Measurements from ENCODE around the gene PXDN.
A peak's percentile ranks its signal among the peaks of the same experiment; 100 is the strongest.

The PXDN gene

DNA sequence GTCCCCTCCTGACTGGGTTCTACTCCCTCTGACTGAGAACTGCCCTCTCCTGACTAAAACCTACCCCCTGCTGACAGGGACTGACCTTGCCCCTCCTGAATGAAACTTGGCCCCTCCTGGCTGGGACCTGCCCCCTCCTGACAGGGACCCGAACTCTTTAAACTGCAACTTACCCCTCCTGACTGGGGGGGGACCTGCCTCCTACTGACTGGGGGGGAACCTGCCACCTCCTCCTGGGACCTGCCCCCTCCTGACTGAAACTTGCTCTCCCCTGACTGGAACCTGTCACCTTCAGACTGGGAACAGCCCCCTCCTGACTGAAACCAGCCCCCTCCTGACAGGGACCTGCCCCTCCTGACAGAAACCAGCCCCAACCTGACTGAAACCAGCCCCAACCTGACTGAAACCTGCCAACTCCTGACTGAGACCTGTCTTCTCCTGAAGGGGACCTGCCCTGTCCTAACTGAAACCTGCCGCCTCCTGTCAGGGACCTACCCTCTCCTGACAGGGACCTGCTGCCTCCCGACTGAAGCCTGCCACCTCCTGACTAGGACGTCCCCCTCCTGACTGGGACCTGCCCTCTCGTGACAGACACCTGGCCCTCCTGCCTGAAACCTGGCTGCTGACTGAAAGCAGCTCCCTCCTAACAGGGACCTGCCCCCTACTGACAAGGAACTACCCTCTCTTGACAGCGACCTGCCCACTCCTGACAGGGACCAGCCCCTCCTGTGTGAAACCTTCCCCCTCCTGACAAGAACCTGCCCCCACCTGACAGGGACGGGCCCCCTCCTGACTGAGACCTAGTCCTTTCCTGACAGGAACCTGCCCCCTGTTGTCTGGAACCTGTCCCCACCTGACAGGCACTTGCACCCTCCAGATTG is 87.1 kb downstream of the PXDN start:
- no peak overlapping the region for H3K4me3 ChIP-seq (ENCODE audit: low read depth, low read length)
- no peak for DNase-seq (ENCODE audit: low read depth, low spot score)
- in situ Hi-C loops (cut with HindIII; ENCODE audit: low sequenced_read_pairs) = no loop called here
- TF ChIP-seq CTCF (IDR thresholded peaks at IDR 0.05; ENCODE audit: low read depth, low read length) = no peak

DNA sequence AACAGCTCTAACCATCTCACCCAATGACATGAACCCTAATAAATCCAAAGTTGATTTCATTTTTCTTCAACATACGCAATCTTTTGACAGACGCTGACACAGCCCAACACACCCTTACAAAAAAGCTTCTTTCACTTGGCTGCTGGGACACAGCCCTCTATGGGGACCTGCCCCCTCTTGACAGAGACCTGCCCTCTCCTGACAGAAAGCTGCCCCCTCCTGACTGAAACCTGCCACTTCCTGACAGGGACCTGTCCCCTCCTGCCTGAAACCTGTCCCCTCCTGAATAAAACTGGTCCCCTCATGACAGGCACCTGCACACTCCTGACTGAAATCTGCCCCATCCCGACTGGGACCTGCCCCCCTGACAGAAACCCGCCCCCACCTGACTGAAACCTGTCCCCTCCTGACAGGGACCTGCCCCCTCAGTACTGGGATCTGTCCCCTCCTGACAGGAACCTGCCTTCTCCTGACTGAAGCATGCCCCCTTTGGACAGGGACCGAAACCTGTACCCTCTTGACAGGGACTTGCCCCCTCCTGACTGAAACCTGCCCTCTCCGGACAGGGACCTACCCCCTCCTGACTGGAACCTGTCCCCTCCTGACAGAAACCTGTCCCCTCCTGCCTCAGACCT is 87.9 kb downstream of the PXDN start:
- peak; percentile 5 for TF ChIP-seq CTCF (IDR thresholded peaks at IDR 0.05; ENCODE audit: low read depth, low read length)
- no peak for DNase-seq (ENCODE audit: low read depth, low spot score)

DNA sequence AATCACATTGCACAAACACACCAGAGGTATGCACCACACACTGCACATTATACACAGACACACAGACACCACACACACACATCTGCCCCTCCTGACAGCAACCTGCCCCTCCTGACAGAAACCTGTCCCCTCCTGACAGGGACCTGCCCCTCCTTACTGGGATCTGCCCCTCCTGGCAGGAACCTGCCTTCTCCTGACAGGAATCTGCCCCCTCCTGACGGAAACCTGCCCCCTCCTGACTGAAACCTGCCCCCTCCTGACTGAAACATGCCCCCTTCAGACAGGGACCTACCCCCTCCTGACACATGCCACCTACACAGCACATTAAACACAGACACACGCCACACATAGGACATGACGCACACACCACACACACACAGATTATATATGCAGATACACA is 88.9 kb downstream of the PXDN start:
- no peak overlapping the region for H3K4me3 ChIP-seq (ENCODE audit: low read depth, low read length)
- no peak for DNase-seq (ENCODE audit: low read depth, low spot score)
- in situ Hi-C loops (cut with HindIII; ENCODE audit: low sequenced_read_pairs) = no loop called here
- no peak for TF ChIP-seq CTCF (IDR thresholded peaks at IDR 0.05; ENCODE audit: low read depth, low read length)

More for the DNA sequence above, 87.9 kb downstream of the PXDN start:
- in situ Hi-C loops (cut with HindIII; ENCODE audit: low sequenced_read_pairs) = no loop called here
- no peak overlapping the region for H3K4me3 ChIP-seq (ENCODE audit: low read depth, low read length)

- in situ Hi-C loops (cut with HindIII; ENCODE audit: low sequenced_read_pairs) = no loop called here
- TF ChIP-seq CTCF (IDR thresholded peaks at IDR 0.05; ENCODE audit: low read depth, low read length) = no peak
- peak; percentile 32 for DNase-seq (ENCODE audit: low read depth, low spot score)
- H3K4me3 ChIP-seq (ENCODE audit: low read depth, low read length) = no peak overlapping the region
Observed at GRCh38 chr2:1654696-1655374, 89.5 kb downstream of the PXDN start.

DNA sequence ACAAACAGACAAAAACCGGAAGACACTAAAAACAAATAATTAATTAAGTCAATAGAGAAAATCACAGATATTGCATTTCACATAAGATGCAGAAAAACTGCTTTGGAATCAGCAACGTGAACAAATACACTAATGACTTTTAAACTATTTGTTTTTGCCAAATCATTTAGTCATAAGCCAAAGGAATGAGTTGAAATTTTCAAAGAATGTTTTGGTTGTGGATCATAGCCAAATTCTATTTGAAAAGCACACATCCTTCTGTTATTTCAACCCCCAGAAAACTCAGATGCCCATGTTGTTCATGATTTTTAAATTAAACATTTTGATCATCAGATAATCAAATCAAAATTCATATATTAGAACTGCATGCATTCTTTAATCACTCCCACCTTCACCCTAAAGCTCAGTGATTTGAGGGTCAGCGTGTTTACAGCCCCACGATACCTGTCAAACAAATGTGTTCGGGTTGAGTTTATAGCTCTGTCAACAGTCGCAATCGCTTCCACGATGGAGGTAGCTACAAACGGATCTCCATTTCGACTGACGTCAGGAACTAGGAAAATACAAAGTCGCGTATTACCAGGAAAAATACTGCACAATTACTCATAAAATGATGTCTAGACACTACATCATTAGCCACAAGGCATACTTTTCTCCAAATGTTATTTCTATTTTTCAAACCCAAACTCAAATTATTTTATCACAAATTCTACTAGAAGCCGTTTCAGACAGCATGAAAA is 90.2 kb downstream of the PXDN start:
- peak; percentile 89 for DNase-seq (ENCODE audit: low read depth, low spot score)
- H3K4me3 ChIP-seq (ENCODE audit: low read depth, low read length) = no peak overlapping the region
- in situ Hi-C loops (cut with HindIII; ENCODE audit: low sequenced_read_pairs) = no loop called here

More for the DNA sequence above, 90.2 kb downstream of the PXDN start:
- TF ChIP-seq CTCF (IDR thresholded peaks at IDR 0.05; ENCODE audit: low read depth, low read length) = no peak
